Measurements from ENCODE around the gene RABGAP1L.

- no peak for TF ChIP-seq CTCF (IDR thresholded peaks at IDR 0.05 in 8 of 11, conservative IDR thresholded peaks at IDR 0.05 in 3 of 11)
- TF ChIP-seq POLR2A (IDR thresholded peaks at IDR 0.05) = no peak
- no peak for TF ChIP-seq POLR2AphosphoS5 (IDR thresholded peaks at IDR 0.05)
These were observed 805.6 kb downstream of the RABGAP1L start for GRCh38 chr1:174964972-174965361.

All from spleen (tissue), 7 donors.